Suprapubic skin (tissue), 3 donors: ENCODE measurements around the gene ITPKB.

Experiments
- EP300 ChIP-seq: sonication (generic); formaldehyde crosslinking; IDR thresholded peaks from one replicate; pipeline ENCODE4 v1.6.1; 2017; ENCODE audit warnings: antibody characterized with exemption
- POLR2A ChIP-seq, 2 donors: fragments of 450-650 bp; IDR thresholded peaks; one replicate each; pipeline ENCODE4 v1.6.1; 2017; ENCODE audit warnings: antibody characterized with exemption in 2 of 2, mild to moderate bottlenecking in 2 of 2, moderate library complexity in 2 of 2
- TF ChIP-seq, protein P1 (sequence below), 2 donors: fragments of 200-600 bp in 1 of 2; fragments of 450-650 bp in 1 of 2; sonication (generic) in 1 of 2; IDR thresholded peaks; one replicate each; pipeline ENCODE4 v1.5.1; 2016 to 2019; ENCODE audit warnings: antibody characterized with exemption in 2 of 2, mild to moderate bottlenecking in 1 of 2, moderate library complexity in 1 of 2

GRCh38 chr1:226651732-226652105 is 87.4 kb downstream of the ITPKB start:
- TF ChIP-seq, protein P1, sequence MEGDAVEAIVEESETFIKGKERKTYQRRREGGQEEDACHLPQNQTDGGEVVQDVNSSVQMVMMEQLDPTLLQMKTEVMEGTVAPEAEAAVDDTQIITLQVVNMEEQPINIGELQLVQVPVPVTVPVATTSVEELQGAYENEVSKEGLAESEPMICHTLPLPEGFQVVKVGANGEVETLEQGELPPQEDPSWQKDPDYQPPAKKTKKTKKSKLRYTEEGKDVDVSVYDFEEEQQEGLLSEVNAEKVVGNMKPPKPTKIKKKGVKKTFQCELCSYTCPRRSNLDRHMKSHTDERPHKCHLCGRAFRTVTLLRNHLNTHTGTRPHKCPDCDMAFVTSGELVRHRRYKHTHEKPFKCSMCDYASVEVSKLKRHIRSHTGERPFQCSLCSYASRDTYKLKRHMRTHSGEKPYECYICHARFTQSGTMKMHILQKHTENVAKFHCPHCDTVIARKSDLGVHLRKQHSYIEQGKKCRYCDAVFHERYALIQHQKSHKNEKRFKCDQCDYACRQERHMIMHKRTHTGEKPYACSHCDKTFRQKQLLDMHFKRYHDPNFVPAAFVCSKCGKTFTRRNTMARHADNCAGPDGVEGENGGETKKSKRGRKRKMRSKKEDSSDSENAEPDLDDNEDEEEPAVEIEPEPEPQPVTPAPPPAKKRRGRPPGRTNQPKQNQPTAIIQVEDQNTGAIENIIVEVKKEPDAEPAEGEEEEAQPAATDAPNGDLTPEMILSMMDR (IDR thresholded peaks at IDR 0.05): no peak
- TF ChIP-seq POLR2A (IDR thresholded peaks at IDR 0.05) (no peak), EP300 (no peak)
